GM23248 (cell line): ENCODE results near the gene DIO1. TPM values are rescaled to one million over a fixed set of nuclear protein-coding genes. Genes with fewer than 3 reads are reported as not detected.
A peak's percentile ranks its signal among the peaks of the same experiment; 100 is the strongest.

Experiments
- DNase-seq: peaks from one replicate; pipeline ENCODE4 v3.0.0-alpha.2; 2015
- H2AFZ ChIP-seq: fragments of 200-600 bp; sonication (generic); 2 replicates; pipeline ENCODE4 v1.6.1; 2016; ENCODE audit warnings: antibody characterized with exemption
- H3F3A ChIP-seq: fragments of 200-600 bp; sonication (generic); 2 replicates; pipeline ENCODE4 v1.6.1; 2016; ENCODE audit warnings: mild to moderate bottlenecking, antibody characterized with exemption, mixed run types; ENCODE audit not compliant: insufficient read depth
- H3K27ac ChIP-seq: fragments of 200-600 bp; sonication (generic); 2 replicates; pipeline ENCODE4 v1.5.1; 2016; ENCODE audit warnings: mild to moderate bottlenecking
- H3K27me3 ChIP-seq: fragments of 200-600 bp; sonication (generic); replicated peaks from 2 replicates; pipeline ENCODE4 v1.6.1; 2016; ENCODE audit warnings: mild to moderate bottlenecking; ENCODE audit not compliant: insufficient read depth
- H3K36me3 ChIP-seq: fragments of 200-600 bp; sonication (generic); 2 replicates; pipeline ENCODE4 v1.6.1; 2016; ENCODE audit warnings: low read depth, mild to moderate bottlenecking
- H3K4me1 ChIP-seq: fragments of 200-600 bp; sonication (generic); 2 replicates; pipeline ENCODE4 v1.6.1; 2016; ENCODE audit warnings: mild to moderate bottlenecking; ENCODE audit not compliant: insufficient read depth
- H3K4me2 ChIP-seq: fragments of 200-600 bp; sonication (generic); one replicate; pipeline ENCODE4 v1.6.1; 2016; ENCODE audit warnings: mild to moderate bottlenecking; ENCODE audit not compliant: unreplicated experiment
- H3K4me3 ChIP-seq: fragments of 200-600 bp; sonication (generic); 2 replicates; pipeline ENCODE4 v1.5.1; 2016; ENCODE audit warnings: mild to moderate bottlenecking
- H3K79me2 ChIP-seq: fragments of 200-600 bp; sonication (generic); 2 replicates; pipeline ENCODE4 v1.6.1; 2016; ENCODE audit warnings: mild to moderate bottlenecking; ENCODE audit not compliant: insufficient read depth
- H3K9ac ChIP-seq: fragments of 200-600 bp; sonication (generic); 2 replicates; pipeline ENCODE4 v1.6.1; 2016; ENCODE audit warnings: mild to moderate bottlenecking
- H3K9me2 ChIP-seq: fragments of 200-600 bp; sonication (generic); 2 replicates; pipeline ENCODE4 v1.6.1; 2016; ENCODE audit warnings: mixed run types, mild to moderate bottlenecking, moderate library complexity; ENCODE audit not compliant: insufficient read depth
- H3K9me3 ChIP-seq: fragments of 200-600 bp; sonication (generic); one replicate; pipeline ENCODE4 v1.6.1; 2017; ENCODE audit warnings: low read depth
- H4K20me1 ChIP-seq: fragments of 200-600 bp; sonication (generic); 2 replicates; pipeline ENCODE4 v1.6.0; 2016; ENCODE audit not compliant: insufficient read depth
- EZH2 ChIP-seq: fragments of 200-600 bp; sonication (generic); IDR thresholded peaks from 2 replicates; pipeline ENCODE4 v1.6.1; 2018; ENCODE audit warnings: antibody characterized with exemption, mild to moderate bottlenecking; ENCODE audit not compliant: insufficient read depth, poor library complexity, severe bottlenecking
- EZH2phosphoT487 ChIP-seq: fragments of 200-600 bp; sonication (generic); IDR thresholded peaks from 2 replicates; pipeline ENCODE4 v1.6.1; 2018; ENCODE audit warnings: antibody characterized with exemption, moderate library complexity, mild to moderate bottlenecking, low read depth; ENCODE audit not compliant: insufficient read depth
- WGBS, 2 experiments: methylation state at CpG; one replicate each; pipeline ENCODE4 v1.1.6; 2015 to 2017; ENCODE audit warnings: low lambda C conversion rate in 2 of 2, low coverage in 1 of 2; ENCODE audit errors: missing lambda C conversion rate in 2 of 2; 5-methylcytosine and 5-hydroxymethylcytosine counted together
- in situ Hi-C: fragments of 300-500 bp; cut with MboI; formaldehyde crosslinking; loops from 2 replicates; pipeline ENCODE4 v1.15.0; 2020
- polyA plus RNA-seq: library from polyadenylated mRNA; unstranded; fragments of >200 nt; fragmentation: Nextera tagmentation; extraction: Ambion mirVana; gene quantifications from 2 replicates; pipeline ENCODE4 v1.2.1, GENCODE V29; 2016
- total RNA-seq: library from RNA; depleted of rRNA; stranded (reverse); fragments of >200 nt; shearing (Covaris generic); gene quantifications from 2 replicates; pipeline ENCODE4 v1.2.3, GENCODE V29; 2014

Gene DIO1
- total and polyA plus RNA-seq, 2 experiments from 2014 or later: not detected

DNA sequence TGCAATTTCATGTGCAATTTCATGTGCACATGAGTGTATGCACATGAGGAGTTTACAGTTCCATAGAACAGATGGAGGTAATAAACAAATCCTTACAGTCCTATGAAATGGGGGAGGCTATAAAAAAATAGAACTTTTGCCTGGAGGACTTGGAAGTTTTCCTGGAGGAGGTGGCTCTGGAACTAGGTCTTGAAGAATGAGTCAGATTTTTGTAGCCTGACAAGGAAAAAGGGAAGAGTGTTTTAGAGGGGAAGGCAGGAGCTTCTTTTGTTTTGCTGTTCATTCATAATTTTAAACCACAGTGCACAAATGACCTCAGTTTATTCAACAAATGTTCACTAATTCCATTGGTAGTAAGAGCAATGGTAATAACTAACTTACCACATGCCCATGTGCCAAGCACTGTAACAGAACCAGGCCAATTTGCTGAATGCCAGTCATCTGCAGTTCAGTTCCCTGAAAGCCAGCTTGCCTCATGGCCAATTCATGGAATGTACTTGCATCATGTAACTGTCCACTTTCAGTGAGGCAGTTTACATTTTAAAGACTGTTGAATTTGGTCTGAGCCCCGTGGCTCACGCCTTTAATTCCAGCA lies 2.7 kb downstream of the DIO1 start:
- peak; percentile 91 for DNase-seq
- in situ Hi-C loops: no loop called here
- Histone ChIP-seq H3K4me1 (peaks cover 24% of the 10 kb centered on the region), H3K4me3 (0 out of 2 replicates have a peak overlapping the region, but pooled peaks have one; percentile 5), H3K27ac (peak overlapping the region; percentile 82), H3F3A (peaks cover 33% of the 10 kb centered on the region), H4K20me1 (no peaks in the 10 kb centered on the region), H3K27me3 (no peaks in the 10 kb centered on the region), H3K79me2 (no peaks in the 10 kb centered on the region), H3K9me3 (no peaks in the 10 kb centered on the region), H3K4me2 (peak overlapping the region; percentile 52), H3K36me3 (no peaks in the 10 kb centered on the region), H3K9me2 (no peaks in the 10 kb centered on the region), H2AFZ (peak overlapping the region; percentile 67), H3K9ac (peak overlapping the region; percentile 24)
- WGBS, 2 experiments: 0 to 2% methylated on average over 2 of the region's 2 CpGs
- TF ChIP-seq EZH2 (no peak), EZH2phosphoT487 (no peak)

DNA sequence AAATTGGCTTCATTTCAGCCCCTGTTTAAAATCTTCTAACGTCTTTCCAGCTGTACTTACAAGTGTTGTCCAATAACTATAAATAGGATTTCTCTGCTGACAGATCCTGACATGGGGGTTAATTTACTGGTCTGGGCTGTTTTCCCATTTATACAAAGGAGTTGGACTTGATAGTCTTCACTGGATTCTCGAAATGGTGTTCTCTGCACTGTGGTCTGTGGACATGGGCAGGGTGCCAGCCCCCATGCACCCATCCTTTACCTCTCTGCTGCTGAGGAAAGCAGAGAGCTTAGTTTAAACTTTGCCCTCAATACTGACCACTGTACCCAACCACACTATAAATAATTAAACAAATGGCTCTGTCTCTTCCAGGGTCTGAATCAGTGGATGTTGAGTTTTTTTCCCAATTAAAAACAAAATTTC lies 5.2 kb downstream of the DIO1 start:
- H3K4me2 ChIP-seq: no peak overlapping the region
- TF ChIP-seq EZH2 (no peak), EZH2phosphoT487 (no peak)
- no peak overlapping the region for H3K27ac ChIP-seq
- no peak for DNase-seq
- H3K4me3 ChIP-seq: no peak overlapping the region
- no peak overlapping the region for H3K9ac ChIP-seq
- H3K36me3 ChIP-seq: no peaks in the 10 kb centered on the region
- no peaks in the 10 kb centered on the region for H3K9me2 ChIP-seq
- peaks cover 33% of the 10 kb centered on the region for H3F3A ChIP-seq
- no peaks in the 10 kb centered on the region for H3K27me3 ChIP-seq
- 6 to 12% methylated on average over 2 of the region's 2 CpGs for WGBS, 2 experiments
- H3K9me3 ChIP-seq: no peaks in the 10 kb centered on the region
- in situ Hi-C loops: no loop called here
- no peaks in the 10 kb centered on the region for H4K20me1 ChIP-seq
- peaks cover 24% of the 10 kb centered on the region for H3K4me1 ChIP-seq
- no peaks in the 10 kb centered on the region for H3K79me2 ChIP-seq
- no peak overlapping the region for H2AFZ ChIP-seq

GRCh38 chr1:53899708-53900107 lies 5.7 kb downstream of the DIO1 start:
- Histone ChIP-seq H3K9me3 (no peaks in the 10 kb centered on the region), H3K79me2 (no peaks in the 10 kb centered on the region), H3K4me3 (no peak overlapping the region), H3K27me3 (no peaks in the 10 kb centered on the region), H2AFZ (no peak overlapping the region), H3K4me1 (peaks cover 24% of the 10 kb centered on the region), H4K20me1 (no peaks in the 10 kb centered on the region), H3K9me2 (no peaks in the 10 kb centered on the region), H3K9ac (no peak overlapping the region), H3K27ac (no peak overlapping the region), H3K36me3 (no peaks in the 10 kb centered on the region), H3F3A (peaks cover 33% of the 10 kb centered on the region), H3K4me2 (no peak overlapping the region)
- no peak for DNase-seq
- TF ChIP-seq EZH2phosphoT487: no peak
- TF ChIP-seq EZH2: no peak
- 78 to 88% methylated on average over 3 of the region's 3 CpGs for WGBS, 2 experiments
- in situ Hi-C loops: no loop called here

DNA sequence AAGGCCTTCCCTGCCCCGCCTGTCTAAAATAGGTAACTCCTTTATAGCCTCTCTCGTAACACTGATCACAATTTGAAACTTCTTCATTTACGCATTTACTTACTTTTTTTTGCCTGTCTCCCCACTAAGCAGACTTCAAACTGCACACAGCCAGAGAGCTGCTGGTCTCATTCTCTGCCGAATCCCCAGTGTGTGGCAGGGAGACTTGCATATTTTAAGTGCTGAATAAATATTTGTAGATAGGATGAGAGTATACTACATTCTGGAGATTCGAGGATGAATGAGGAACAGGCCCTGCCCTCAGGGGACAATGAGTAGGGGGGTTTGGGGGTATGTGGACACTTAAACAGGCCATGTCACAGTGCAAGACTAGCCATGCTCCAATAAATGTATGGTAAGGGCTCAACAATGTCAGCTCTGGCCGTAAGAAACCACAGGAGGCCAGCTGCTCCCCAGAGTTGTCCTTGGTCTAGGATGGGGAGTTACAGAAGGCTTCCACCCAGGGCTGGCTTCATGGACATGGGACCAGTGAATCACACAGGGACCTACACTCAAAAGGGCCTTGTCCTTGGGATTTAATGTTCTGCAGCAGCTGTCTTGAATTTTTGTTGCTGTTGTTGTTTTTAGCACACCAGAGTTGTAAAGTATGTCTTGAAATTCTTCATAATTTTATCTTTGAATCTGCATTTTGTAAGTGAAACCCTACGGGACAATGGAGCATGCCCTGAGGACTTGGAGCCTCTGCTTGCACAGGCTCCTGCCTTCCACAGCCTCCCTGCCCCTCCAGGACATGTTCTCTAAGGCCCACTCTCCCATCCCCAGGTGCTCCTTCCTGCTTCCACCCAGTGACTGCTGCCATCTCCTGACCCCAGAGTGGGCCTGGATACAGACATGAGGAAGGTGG lies 8.5 kb downstream of the DIO1 start:
- Histone ChIP-seq H4K20me1 (no peaks in the 10 kb centered on the region), H3K27ac (no peak overlapping the region), H3K4me1 (peaks cover 11% of the 10 kb centered on the region), H3K4me3 (no peak overlapping the region), H2AFZ (no peak overlapping the region), H3K9ac (no peak overlapping the region), H3K79me2 (no peaks in the 10 kb centered on the region), H3K4me2 (no peak overlapping the region), H3K36me3 (no peaks in the 10 kb centered on the region), H3F3A (peaks cover 17% of the 10 kb centered on the region), H3K27me3 (no peaks in the 10 kb centered on the region), H3K9me3 (no peaks in the 10 kb centered on the region), H3K9me2 (no peaks in the 10 kb centered on the region)
- no peak for TF ChIP-seq EZH2
- TF ChIP-seq EZH2phosphoT487: no peak
- WGBS, 2 experiments: 76 to 77% methylated on average over 7 of the region's 7 CpGs
- in situ Hi-C loops: no loop called here
- no peak for DNase-seq
